ENCODE results near the gene RSPO1. TPM values are rescaled to one million over a fixed set of nuclear protein-coding genes. Genes with fewer than 3 reads are reported as not detected.

Gene RSPO1
- total RNA-seq, 2 donors from 2014 or later = not detected

DNA sequence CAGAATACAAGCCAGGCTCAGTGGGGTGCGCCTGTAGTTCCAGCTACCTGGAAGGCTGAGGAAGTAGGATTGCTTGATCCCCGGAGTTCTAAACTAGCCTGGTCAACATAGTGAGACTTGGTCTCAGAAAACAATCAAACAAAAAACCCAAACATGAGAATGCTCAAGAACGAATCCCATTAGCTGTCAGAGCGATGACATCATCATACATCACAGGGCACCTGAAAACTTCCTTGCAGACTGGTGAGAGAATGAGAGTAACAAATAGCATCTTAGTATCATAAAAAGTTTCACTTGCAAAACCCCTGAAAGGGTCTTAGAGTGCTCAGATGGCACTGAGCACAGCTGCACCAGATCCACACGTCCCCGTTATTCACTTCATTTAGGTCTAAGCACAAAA, 36.6 kb upstream of the RSPO1 start:
- Histone ChIP-seq H3K4me3 (ENCODE audit: low read length) (no peak overlapping the region), H3K27me3 (ENCODE audit: control insufficient read depth, insufficient read depth, low read length, poor library complexity, severe bottlenecking) (peaks cover 96% of the 10 kb centered on the region), H3K9me3 (ENCODE audit: control insufficient read depth, low read length) (no peaks in the 10 kb centered on the region), H3K27ac (ENCODE audit: low read depth, low read length) (no peak overlapping the region), H3K36me3 (ENCODE audit: control insufficient read depth, insufficient read depth, low read length) (no peaks in the 10 kb centered on the region), H3K9ac (ENCODE audit: extremely low read depth, low read length, poor library complexity, severe bottlenecking) (no peak overlapping the region), H3K4me1 (ENCODE audit: control insufficient read depth, insufficient read depth, low read length) (no peaks in the 10 kb centered on the region)
- DNase-seq = no peak
- Mint-ChIP-seq H3K9me3 (no peaks in the 10 kb centered on the region), H3K27me3 (ENCODE audit: insufficient read depth) (peaks cover 13% of the 10 kb centered on the region), H3K4me3 (no peak overlapping the region), H3K4me1 (no peaks in the 10 kb centered on the region), H3K27ac (no peak overlapping the region), H3K36me3 (ENCODE audit: low read depth) (no peaks in the 10 kb centered on the region)
- TF ChIP-seq, protein P1, sequence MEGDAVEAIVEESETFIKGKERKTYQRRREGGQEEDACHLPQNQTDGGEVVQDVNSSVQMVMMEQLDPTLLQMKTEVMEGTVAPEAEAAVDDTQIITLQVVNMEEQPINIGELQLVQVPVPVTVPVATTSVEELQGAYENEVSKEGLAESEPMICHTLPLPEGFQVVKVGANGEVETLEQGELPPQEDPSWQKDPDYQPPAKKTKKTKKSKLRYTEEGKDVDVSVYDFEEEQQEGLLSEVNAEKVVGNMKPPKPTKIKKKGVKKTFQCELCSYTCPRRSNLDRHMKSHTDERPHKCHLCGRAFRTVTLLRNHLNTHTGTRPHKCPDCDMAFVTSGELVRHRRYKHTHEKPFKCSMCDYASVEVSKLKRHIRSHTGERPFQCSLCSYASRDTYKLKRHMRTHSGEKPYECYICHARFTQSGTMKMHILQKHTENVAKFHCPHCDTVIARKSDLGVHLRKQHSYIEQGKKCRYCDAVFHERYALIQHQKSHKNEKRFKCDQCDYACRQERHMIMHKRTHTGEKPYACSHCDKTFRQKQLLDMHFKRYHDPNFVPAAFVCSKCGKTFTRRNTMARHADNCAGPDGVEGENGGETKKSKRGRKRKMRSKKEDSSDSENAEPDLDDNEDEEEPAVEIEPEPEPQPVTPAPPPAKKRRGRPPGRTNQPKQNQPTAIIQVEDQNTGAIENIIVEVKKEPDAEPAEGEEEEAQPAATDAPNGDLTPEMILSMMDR (conservative IDR thresholded peaks at IDR 0.05) = no peak
- 74 to 80% methylated on average over 6 of the region's 6 CpGs for WGBS, 2 experiments (ENCODE audit: insufficient coverage in 1 of 2, insufficient read length in 1 of 2)

DNA sequence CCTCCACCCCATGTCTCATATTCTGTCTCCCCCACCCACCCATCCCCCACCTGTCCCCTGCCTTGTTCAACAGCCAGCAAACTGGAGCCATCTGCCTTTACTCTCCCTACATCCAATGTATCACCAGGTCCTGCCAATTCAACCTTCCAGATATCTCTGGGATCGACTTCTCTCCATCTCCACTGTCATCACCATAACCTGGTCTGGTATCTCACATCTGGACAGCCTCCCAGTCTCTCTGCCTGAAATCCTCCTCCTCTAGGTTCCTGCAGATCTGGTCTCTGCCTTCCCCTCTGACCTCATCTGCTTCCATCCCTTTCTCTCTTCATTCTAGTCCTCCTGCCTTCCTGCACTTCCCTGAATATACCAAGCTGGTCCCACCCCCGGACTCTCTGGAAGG, 35.4 kb upstream of the RSPO1 start:
- TF ChIP-seq, protein P1 (conservative IDR thresholded peaks at IDR 0.05) = no peak
- no peaks in the 10 kb centered on the region for H3K36me3 Mint-ChIP-seq (ENCODE audit: low read depth)
- WGBS, 2 experiments (ENCODE audit: insufficient coverage in 1 of 2, insufficient read length in 1 of 2) = 72 to 81% methylated on average over 2 of the region's 2 CpGs
- H3K4me1 Mint-ChIP-seq = no peaks in the 10 kb centered on the region
- H3K27me3 Mint-ChIP-seq (ENCODE audit: insufficient read depth) = peaks cover 3% of the 10 kb centered on the region
- Histone ChIP-seq H3K9me3 (ENCODE audit: control insufficient read depth, low read length) (no peaks in the 10 kb centered on the region), H3K4me1 (ENCODE audit: control insufficient read depth, insufficient read depth, low read length) (no peaks in the 10 kb centered on the region), H3K4me3 (ENCODE audit: low read length) (no peak overlapping the region), H3K27me3 (ENCODE audit: control insufficient read depth, insufficient read depth, low read length, poor library complexity, severe bottlenecking) (peaks cover 96% of the 10 kb centered on the region), H3K27ac (ENCODE audit: low read depth, low read length) (no peak overlapping the region), H3K36me3 (ENCODE audit: control insufficient read depth, insufficient read depth, low read length) (no peaks in the 10 kb centered on the region), H3K9ac (ENCODE audit: extremely low read depth, low read length, poor library complexity, severe bottlenecking) (no peak overlapping the region)
- no peaks in the 10 kb centered on the region for H3K9me3 Mint-ChIP-seq
- H3K27ac Mint-ChIP-seq = no peak overlapping the region
- no peak overlapping the region for H3K4me3 Mint-ChIP-seq
- DNase-seq = no peak

DNA sequence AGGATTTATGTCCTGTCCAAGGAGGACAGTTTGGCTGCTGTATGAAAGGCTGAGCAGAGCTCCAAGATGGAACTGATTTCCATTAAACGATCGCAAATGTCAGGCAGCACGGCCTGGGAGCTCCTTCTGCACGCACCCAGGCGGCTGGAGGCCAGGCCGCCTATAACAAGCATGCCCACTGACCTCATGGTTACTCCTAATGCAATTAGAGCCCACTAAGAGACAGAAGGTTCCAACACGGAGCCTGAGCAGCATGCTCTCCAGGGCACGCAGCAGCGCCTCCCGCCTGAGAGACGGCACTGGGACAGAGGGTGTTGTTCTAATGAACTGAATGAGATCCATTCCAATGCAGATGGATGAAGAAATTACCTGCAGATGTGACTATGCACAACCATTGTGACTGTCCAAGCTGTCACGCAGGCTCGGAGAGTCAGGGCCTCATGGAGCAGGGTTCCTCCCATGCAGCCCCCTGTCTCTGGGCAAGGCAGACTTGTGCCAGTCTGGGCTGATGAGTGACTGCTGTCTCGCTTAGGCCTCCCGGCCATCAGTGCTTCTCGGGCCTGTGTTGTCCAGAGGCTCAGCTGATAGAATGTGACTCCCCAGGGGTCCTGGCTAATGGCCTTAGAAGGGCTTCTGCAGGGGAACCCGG, 32.5 kb upstream of the RSPO1 start:
- H3K4me3 Mint-ChIP-seq = no peak overlapping the region
- Histone ChIP-seq H3K36me3 (ENCODE audit: control insufficient read depth, insufficient read depth, low read length) (no peaks in the 10 kb centered on the region), H3K4me3 (ENCODE audit: low read length) (no peak overlapping the region), H3K4me1 (ENCODE audit: control insufficient read depth, insufficient read depth, low read length) (peaks cover 3% of the 10 kb centered on the region), H3K27me3 (ENCODE audit: control insufficient read depth, insufficient read depth, low read length, poor library complexity, severe bottlenecking) (peaks cover 97% of the 10 kb centered on the region), H3K9ac (ENCODE audit: extremely low read depth, low read length, poor library complexity, severe bottlenecking) (no peak overlapping the region), H3K9me3 (ENCODE audit: control insufficient read depth, low read length) (no peaks in the 10 kb centered on the region), H3K27ac (ENCODE audit: low read depth, low read length) (no peak overlapping the region)
- peaks cover 4% of the 10 kb centered on the region for H3K4me1 Mint-ChIP-seq
- H3K27me3 Mint-ChIP-seq (ENCODE audit: insufficient read depth) = peaks cover 22% of the 10 kb centered on the region
- H3K36me3 Mint-ChIP-seq (ENCODE audit: low read depth) = no peaks in the 10 kb centered on the region
- TF ChIP-seq, protein P1 (conservative IDR thresholded peaks at IDR 0.05) = no peak
- no peaks in the 10 kb centered on the region for H3K9me3 Mint-ChIP-seq
- DNase-seq = no peak
- H3K27ac Mint-ChIP-seq = no peak overlapping the region
- WGBS, 2 experiments (ENCODE audit: insufficient coverage in 1 of 2, insufficient read length in 1 of 2) = 71 to 84% methylated on average over 12 to 17 of the region's 17 CpGs

Measured in endodermal cell (in vitro differentiated cells).